ENCODE measurements around the gene SIL1. TPM values are rescaled to one million over a fixed set of nuclear protein-coding genes. Genes with fewer than 3 reads are reported as not detected.

The SIL1 gene
- total and polyA plus RNA-seq, 2 of the 4 experiments (the other 2 are of a cell fraction): 56.1 to 66.0 TPM

GRCh38 chr5:139167533-139167932 lies 30.6 kb downstream of the SIL1 start:
- intact Hi-C loops (cut with micrococcal nuclease): no loop called here
- H2BK120ac ChIP-seq (ENCODE audit: low read depth, low read length): no peak overlapping the region
- H2BK5ac ChIP-seq (ENCODE audit: low read depth, low read length, poor library complexity, severe bottlenecking): no peak overlapping the region
- H3K4me1 ChIP-seq (ENCODE audit: control insufficient read depth, insufficient read depth, low read length): peaks cover 8% of the 10 kb centered on the region
- H3K4me3 ChIP-seq (ENCODE audit: insufficient read depth, low read depth, low read length): no peak overlapping the region
- no peak overlapping the region for H3K4ac ChIP-seq (ENCODE audit: low read depth, low read length)
- H3K18ac ChIP-seq (ENCODE audit: low read depth, low read length): no peak overlapping the region
- peak; percentile 83 for ATAC-seq (ENCODE audit: low read depth)
- TF ChIP-seq MXI1 (IDR thresholded peaks at IDR 0.05; ENCODE audit: borderline replicate concordance, low read depth, low read length) (no peak), MAZ (IDR thresholded peaks at IDR 0.05; ENCODE audit: borderline replicate concordance, low read depth, low read length) (no peak), MAFK (IDR thresholded peaks at IDR 0.05; ENCODE audit: low read depth, low read length) (no peak), SMC3 (IDR thresholded peaks at IDR 0.05; ENCODE audit: low read depth, low read length) (no peak), CHD1 (IDR thresholded peaks at IDR 0.05; ENCODE audit: low read depth, low read length) (no peak), RAD21 (IDR thresholded peaks at IDR 0.05; ENCODE audit: low read length) (no peak), CTCF (conservative IDR thresholded peaks at IDR 0.05; ENCODE audit: low read depth, low read length) (no peak)
- H3K27me3 ChIP-seq (ENCODE audit: control insufficient read depth, insufficient read depth, low read length): no peaks in the 10 kb centered on the region
- H3K9me1 ChIP-seq (ENCODE audit: insufficient read depth, low read length): no peaks in the 10 kb centered on the region; the same call in 1 of the 2 replicates
- H2AFZ ChIP-seq (replicated peaks; ENCODE audit: low read length, poor library complexity): no peak overlapping the region
- peaks cover 4% of the 10 kb centered on the region; the same call in 1 of the 2 replicates for H4K20me1 ChIP-seq (ENCODE audit: insufficient read depth, low read length)
- BruUV-seq (replicated peaks): no TSS peak
- H3K14ac ChIP-seq (replicated peaks; ENCODE audit: low read depth, low read length): no peak overlapping the region
- no peak overlapping the region for H4K8ac ChIP-seq (ENCODE audit: low read depth in 2 of 2, low read length in 2 of 2)
- no peak overlapping the region for H2AK5ac ChIP-seq (ENCODE audit: low read depth, low read length)
- no peak overlapping the region for H4K91ac ChIP-seq (ENCODE audit: insufficient read depth, low read depth, low read length)
- no peak overlapping the region for H3K23ac ChIP-seq (ENCODE audit: low read depth, low read length)
- dilution Hi-C loops (cut with HindIII; ENCODE audit: low sequenced_read_pairs, unreplicated experiment): no loop called here
- H3K9me3 ChIP-seq (ENCODE audit: control insufficient read depth, insufficient read depth, low read length): peaks cover 4% of the 10 kb centered on the region
- no peak overlapping the region for H2AK9ac ChIP-seq (replicated peaks; ENCODE audit: low read depth, low read length, poor library complexity)
- no peaks in the 10 kb centered on the region for H3K36me3 ChIP-seq (ENCODE audit: control insufficient read depth, insufficient read depth, low read length)
- no peak overlapping the region for H4K5ac ChIP-seq (ENCODE audit: low read depth, low read length)
- no peak overlapping the region for H3K4me2 ChIP-seq (ENCODE audit: low read depth, low read length)
- POLR2A ChIA-PET (ENCODE audit: unreplicated experiment): no interaction called here
- H3K56ac ChIP-seq (ENCODE audit: extremely low read depth, insufficient read depth, low read length): no peak overlapping the region
- H2BK15ac ChIP-seq (ENCODE audit: low read depth, low read length): no peak overlapping the region
- no peak overlapping the region for H3K27ac ChIP-seq (ENCODE audit: insufficient read depth, low read length)
- no peak overlapping the region for H2BK20ac ChIP-seq (ENCODE audit: low read depth, low read length)
- peak; percentile 52 for DNase-seq
- no CpG with 5 or more reads among the region's 2 CpGs for WGBS, 2 experiments (ENCODE audit: extremely low coverage in 2 of 2, insufficient read length in 1 of 2)
- in situ Hi-C loops (cut with MboI; ENCODE audit: low sequenced_read_pairs): no loop called here
- CTCF ChIA-PET: interaction anchor here (1.4 kb wide), 1 partner anchor 11 kb away, joined by 3 read pairs; no protein-coding TSS in a partner anchor
- no peak overlapping the region for H3K9ac ChIP-seq (ENCODE audit: low read depth, low read length)
- H3K79me1 ChIP-seq (ENCODE audit: low read depth in 1 of 2, low read length in 2 of 2): peaks cover 6 to 7% of the 10 kb centered on the region in 2 experiments; a peak in 3 of 4 replicates
